ENCODE results near the gene SLC9A9. TPM values are rescaled to one million over a fixed set of nuclear protein-coding genes. Genes with fewer than 3 reads are reported as not detected.

The SLC9A9 gene
- total RNA-seq, 1 experiment from 2014 or later: 2.2 TPM

GRCh38 chr3:143298380-143298779 lies 549.9 kb downstream of the SLC9A9 start:
- no peaks in the 10 kb centered on the region for H3K27me3 Mint-ChIP-seq (ENCODE audit: insufficient read depth, unreplicated experiment)
- ChIA-PET CTCF (no interaction called here), POLR2A (interaction anchor here (0.7 to 1.4 kb wide), 2 partner anchors 13 to 14 kb away, joined by 3 to 4 read pairs; no protein-coding TSS in a partner anchor)
- no peak for DNase-seq (ENCODE audit: unreplicated experiment)
- TF ChIP-seq, protein P1, sequence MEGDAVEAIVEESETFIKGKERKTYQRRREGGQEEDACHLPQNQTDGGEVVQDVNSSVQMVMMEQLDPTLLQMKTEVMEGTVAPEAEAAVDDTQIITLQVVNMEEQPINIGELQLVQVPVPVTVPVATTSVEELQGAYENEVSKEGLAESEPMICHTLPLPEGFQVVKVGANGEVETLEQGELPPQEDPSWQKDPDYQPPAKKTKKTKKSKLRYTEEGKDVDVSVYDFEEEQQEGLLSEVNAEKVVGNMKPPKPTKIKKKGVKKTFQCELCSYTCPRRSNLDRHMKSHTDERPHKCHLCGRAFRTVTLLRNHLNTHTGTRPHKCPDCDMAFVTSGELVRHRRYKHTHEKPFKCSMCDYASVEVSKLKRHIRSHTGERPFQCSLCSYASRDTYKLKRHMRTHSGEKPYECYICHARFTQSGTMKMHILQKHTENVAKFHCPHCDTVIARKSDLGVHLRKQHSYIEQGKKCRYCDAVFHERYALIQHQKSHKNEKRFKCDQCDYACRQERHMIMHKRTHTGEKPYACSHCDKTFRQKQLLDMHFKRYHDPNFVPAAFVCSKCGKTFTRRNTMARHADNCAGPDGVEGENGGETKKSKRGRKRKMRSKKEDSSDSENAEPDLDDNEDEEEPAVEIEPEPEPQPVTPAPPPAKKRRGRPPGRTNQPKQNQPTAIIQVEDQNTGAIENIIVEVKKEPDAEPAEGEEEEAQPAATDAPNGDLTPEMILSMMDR (IDR thresholded peaks at IDR 0.05; ENCODE audit: unreplicated experiment): no peak
- no peak overlapping the region for H3K4me3 Mint-ChIP-seq (ENCODE audit: unreplicated experiment)
- BruUV-seq (replicated peaks): no TSS peak
- H3K4me1 Mint-ChIP-seq (ENCODE audit: insufficient read depth, unreplicated experiment): peaks cover 14% of the 10 kb centered on the region
- H3K27ac Mint-ChIP-seq (ENCODE audit: low read depth, unreplicated experiment): no peak overlapping the region
- no peaks in the 10 kb centered on the region for H3K9me3 Mint-ChIP-seq (ENCODE audit: unreplicated experiment)
- intact Hi-C loops (cut with micrococcal nuclease): no loop called here
- H3K36me3 Mint-ChIP-seq (ENCODE audit: insufficient read depth, unreplicated experiment): no peaks in the 10 kb centered on the region

DNA sequence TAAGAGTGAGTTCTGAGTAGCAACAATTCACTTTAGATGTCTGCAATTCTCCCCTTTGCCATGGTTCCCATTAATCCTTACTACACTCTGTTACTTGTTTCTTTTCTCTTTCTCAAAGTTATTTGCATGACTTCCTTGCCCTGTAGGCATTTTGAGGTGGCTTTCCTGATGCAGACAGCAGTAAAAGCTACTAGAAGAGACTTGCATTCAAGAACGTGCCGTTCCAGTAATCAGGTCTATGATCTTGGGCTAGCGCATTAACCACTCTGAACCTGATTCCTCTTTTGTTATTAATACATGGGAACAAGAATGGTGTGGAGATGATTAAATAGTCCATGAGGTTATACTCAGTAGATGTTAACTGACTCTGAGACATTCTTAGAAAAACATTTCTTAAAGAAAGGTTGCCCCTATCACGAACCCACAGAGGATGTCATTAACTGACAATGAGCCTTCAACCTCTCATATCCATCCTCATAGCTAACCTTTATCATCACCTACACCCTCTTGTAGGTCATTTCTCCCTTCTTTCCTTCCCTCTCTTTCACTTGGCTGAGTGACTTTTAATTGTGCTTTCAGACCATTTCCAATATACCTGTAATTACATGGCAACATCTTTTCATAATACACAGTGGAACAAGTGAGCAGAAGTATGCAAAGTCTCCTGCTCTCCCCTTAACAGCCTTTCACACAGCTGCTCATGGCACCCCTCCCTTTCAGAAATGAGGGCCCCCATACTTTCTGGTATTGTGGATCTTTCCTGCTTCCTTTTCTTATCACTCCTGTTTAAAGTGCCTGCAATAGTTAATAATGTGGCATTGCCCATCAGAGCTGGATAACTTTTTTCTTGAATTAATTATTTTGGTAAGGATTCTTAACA lies 552.8 kb downstream of the SLC9A9 start:
- TF ChIP-seq, protein P1 (IDR thresholded peaks at IDR 0.05; ENCODE audit: unreplicated experiment): no peak
- no peaks in the 10 kb centered on the region for H3K27me3 Mint-ChIP-seq (ENCODE audit: insufficient read depth, unreplicated experiment)
- intact Hi-C loops (cut with micrococcal nuclease): no loop called here
- H3K36me3 Mint-ChIP-seq (ENCODE audit: insufficient read depth, unreplicated experiment): no peaks in the 10 kb centered on the region
- BruUV-seq (replicated peaks): no TSS peak
- H3K4me1 Mint-ChIP-seq (ENCODE audit: insufficient read depth, unreplicated experiment): no peaks in the 10 kb centered on the region
- H3K4me3 Mint-ChIP-seq (ENCODE audit: unreplicated experiment): no peak overlapping the region
- no peaks in the 10 kb centered on the region for H3K9me3 Mint-ChIP-seq (ENCODE audit: unreplicated experiment)
- DNase-seq (ENCODE audit: unreplicated experiment): no peak
- ChIA-PET POLR2A (interaction anchor here (1.2 kb wide), 1 partner anchor 11 kb away, joined by 4 read pairs; no protein-coding TSS in a partner anchor), CTCF (no interaction called here)
- H3K27ac Mint-ChIP-seq (ENCODE audit: low read depth, unreplicated experiment): no peak overlapping the region

GRCh38 chr3:143294188-143294587 lies 554.1 kb downstream of the SLC9A9 start:
- H3K36me3 Mint-ChIP-seq (ENCODE audit: insufficient read depth, unreplicated experiment): no peaks in the 10 kb centered on the region
- H3K9me3 Mint-ChIP-seq (ENCODE audit: unreplicated experiment): no peaks in the 10 kb centered on the region
- no peak overlapping the region for H3K4me3 Mint-ChIP-seq (ENCODE audit: unreplicated experiment)
- CTCF ChIA-PET: interaction anchor here (0.5 to 0.7 kb wide), 3 partner anchors 90 to 380 kb away, joined by 3 read pairs; no protein-coding TSS in a partner anchor
- no peaks in the 10 kb centered on the region for H3K4me1 Mint-ChIP-seq (ENCODE audit: insufficient read depth, unreplicated experiment)
- peaks cover 12% of the 10 kb centered on the region for H3K27me3 Mint-ChIP-seq (ENCODE audit: insufficient read depth, unreplicated experiment)
- intact Hi-C loops (cut with micrococcal nuclease): no loop called here
- TF ChIP-seq, protein P1 (IDR thresholded peaks at IDR 0.05; ENCODE audit: unreplicated experiment): no peak
- no peak overlapping the region for H3K27ac Mint-ChIP-seq (ENCODE audit: low read depth, unreplicated experiment)
- POLR2A ChIA-PET: no interaction called here
- no peak for DNase-seq (ENCODE audit: unreplicated experiment)
- no TSS peak for BruUV-seq (replicated peaks)

GRCh38 chr3:143291836-143292447 lies 556.3 kb downstream of the SLC9A9 start:
- POLR2A ChIA-PET: interaction anchor here (1.0 kb wide), 1 partner anchor 14 kb away, joined by 3 read pairs; no protein-coding TSS in a partner anchor
- intact Hi-C loops (cut with micrococcal nuclease): no loop called here
- DNase-seq (ENCODE audit: unreplicated experiment): no peak
- no TSS peak for BruUV-seq (replicated peaks)
- no peak overlapping the region for H3K4me3 Mint-ChIP-seq (ENCODE audit: unreplicated experiment)
- H3K9me3 Mint-ChIP-seq (ENCODE audit: unreplicated experiment): no peaks in the 10 kb centered on the region
- H3K27me3 Mint-ChIP-seq (ENCODE audit: insufficient read depth, unreplicated experiment): peaks cover 19% of the 10 kb centered on the region
- TF ChIP-seq, protein P1 (IDR thresholded peaks at IDR 0.05; ENCODE audit: unreplicated experiment): no peak
- no peaks in the 10 kb centered on the region for H3K4me1 Mint-ChIP-seq (ENCODE audit: insufficient read depth, unreplicated experiment)
- H3K36me3 Mint-ChIP-seq (ENCODE audit: insufficient read depth, unreplicated experiment): no peaks in the 10 kb centered on the region
- H3K27ac Mint-ChIP-seq (ENCODE audit: low read depth, unreplicated experiment): no peak overlapping the region
- CTCF ChIA-PET: interaction anchor here (0.6 kb wide), 1 partner anchor 171 kb away, joined by 3 read pairs; no protein-coding TSS in a partner anchor

Data from MCF 10A (cell line).